Midbrain (tissue), 1 donor: Measurements from ENCODE around the gene CCDC54.

Experiments
- DNase-seq: peaks from one replicate; lab custom pipeline; 2025; lab: John Stamatoyannopoulos, UW

Gene CCDC54

DNA sequence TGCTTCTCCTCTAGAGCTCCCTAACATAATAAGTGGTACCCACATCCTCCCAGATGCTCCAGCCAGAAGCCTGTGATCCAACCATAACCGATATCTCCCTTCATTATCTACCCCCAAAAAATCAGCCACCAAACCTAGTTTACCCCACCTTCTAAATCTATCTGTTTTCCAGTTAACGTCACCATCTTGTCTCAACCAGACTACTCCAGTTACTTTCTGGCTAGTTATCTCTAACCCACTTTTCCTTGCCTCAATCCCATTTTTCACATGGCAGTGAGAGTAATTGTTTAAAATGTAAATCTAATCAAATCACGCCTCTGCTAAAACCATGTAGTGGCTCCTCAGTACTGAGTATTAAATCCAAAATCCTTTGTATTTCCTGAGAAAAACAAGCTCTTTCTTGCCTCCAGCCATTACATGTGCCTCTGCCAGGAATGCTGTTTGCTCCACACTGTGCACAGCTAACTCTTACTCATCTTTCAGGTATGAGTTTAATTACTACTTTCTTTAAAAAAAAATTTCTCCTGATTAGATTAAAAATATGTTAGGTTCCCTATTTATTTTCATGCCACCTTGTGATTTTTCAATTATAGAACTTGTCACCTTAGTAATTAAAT is 15.4 kb downstream of the CCDC54 start:
- no peak for DNase-seq

DNA sequence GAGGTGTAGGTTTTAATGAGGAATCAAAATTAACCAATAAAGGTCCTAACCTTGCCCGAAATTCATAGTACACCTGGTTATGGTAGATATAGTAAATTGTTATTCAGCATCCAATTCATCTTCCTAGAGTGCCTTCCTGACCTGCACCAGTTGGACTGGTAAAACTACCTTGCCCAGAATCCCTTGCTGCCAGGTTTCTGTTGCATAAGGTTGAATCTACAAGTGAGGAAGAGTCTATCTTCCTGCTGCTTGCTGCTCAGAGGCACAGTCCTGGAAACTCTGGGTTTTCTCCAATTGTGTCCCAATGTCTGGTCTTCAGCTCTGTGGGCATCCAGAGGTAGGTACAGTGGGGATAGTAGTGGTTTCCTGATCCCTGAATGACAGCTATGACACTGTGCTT is 17.3 kb downstream of the CCDC54 start:
- no peak for DNase-seq

DNA sequence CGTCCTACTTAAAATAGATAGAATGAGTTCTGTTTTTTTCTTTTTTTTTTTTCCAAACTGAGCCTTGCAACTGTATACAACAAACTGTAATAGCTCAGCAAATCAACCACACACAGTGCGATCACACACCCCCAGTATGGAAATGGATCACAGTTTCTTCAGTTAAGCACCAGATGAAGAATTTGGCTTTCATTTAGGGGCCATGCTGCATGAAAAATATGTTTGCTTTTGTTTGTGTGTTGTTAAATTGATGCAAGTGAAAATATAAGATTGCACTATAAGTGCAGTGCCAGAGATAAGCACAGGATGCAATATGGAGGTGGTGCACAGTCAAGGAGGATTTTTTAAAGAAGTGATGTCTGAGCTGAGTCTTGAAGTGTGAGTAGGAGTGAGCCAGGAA is 17.8 kb downstream of the CCDC54 start:
- no peak for DNase-seq

DNA sequence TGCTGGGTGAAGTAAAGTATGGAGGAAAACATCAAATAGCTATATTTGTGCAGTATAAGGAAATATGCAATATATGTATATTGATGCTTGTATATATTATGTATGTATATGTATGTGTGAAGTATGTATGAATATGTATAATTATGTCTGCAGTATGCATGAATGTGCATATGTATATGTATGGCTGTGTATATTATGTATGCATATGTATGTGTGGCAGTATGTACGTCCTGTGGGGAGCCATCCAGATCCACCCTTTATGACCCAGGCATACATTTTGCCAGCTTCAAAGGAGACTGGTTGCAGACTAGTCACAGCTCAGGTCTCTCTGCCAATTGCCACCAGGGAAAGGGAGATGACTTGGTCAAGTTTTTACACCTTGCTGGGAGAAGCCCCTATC is 24.1 kb downstream of the CCDC54 start:
- no peak for DNase-seq

DNA sequence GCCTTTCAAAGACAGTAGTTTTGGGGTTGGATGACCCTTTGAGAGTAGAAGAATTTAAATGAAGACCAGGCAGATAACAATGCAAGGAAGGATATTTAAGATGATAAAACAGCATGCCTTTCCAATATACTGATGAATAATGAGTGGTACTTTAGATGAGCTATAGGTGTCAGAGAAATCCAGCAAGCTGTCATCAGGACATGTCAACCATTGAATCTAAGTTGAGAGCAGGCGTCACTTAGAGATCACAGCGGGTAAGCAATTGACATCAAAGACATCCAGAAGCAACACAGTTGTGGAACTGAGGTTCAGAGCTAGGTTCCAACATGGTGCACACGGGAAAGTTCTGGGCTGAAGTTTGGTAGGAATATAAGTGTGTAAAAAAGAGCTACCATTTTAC is 25.0 kb downstream of the CCDC54 start:
- no peak for DNase-seq

DNA sequence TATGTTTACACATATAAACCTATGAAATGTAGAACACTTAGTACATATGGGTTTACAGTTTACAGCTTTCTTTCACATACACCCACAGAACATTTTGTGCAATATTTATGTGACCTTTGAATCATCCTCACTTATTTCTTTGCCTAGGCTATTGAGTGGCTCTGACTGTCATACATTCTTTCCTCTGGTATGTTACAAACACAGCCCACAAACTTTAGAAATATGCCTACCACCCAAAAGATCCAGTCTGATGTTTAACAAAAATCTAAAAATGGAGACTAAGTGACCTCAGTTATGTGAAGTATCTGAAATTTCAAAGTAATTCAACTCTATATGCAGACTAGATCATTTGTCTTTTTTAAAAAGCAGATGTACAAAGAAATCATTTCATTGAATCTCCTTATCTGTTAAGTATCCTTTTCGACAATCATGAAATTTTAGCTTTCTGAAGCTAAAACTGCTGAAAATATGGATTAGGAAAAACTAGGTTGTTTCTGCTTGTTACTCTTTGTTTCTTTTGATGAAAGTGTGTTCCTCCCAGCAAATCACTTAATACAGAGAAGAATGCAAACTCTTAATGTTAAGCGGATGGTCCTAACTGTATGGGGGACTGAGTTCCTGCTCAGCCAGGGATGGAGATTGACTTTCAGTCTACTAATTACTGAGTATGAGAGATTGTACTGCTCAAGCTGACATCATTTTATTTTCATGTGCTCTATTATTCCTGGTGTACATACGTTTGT is 27.7 kb downstream of the CCDC54 start:
- no peak for DNase-seq

DNA sequence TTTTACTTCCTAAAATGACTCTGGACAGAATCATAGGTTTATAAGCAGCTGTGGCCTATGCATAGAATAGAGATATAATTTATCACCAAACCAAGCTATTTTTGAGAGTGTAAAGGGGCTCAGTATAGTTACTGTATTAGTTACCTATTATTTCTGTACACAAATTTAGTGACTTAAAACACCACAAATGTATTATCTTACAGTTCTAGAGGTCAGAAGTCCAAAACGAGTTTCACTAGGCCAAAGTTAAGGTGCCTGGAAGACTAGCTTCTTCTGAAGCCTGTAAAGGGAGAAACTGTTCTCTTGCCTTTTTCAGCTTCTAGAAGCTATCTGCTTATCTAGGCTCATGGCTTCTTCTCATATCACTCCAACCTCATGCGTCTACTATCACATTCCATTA is 30.1 kb downstream of the CCDC54 start:
- DNase-seq: no peak

DNA sequence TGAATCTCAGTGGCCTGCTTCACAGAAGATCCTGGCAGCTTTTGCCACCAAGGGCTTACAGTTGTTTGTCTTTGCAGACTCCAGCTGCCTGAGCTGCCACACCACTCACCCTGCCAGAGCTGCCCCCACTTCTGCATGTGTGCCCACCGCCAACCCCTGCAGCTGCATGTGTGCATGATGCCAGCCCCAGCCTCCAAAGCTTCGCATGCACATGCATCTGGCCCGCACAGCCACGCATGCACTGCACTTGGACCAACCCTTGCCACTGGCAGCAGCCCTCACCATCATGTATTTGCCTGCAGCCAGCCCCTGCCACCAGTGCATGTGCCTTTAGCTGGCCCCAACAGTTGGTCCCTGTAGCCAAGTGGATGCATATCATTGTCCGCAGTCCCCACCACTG is 31.3 kb downstream of the CCDC54 start:
- DNase-seq: no peak

DNA sequence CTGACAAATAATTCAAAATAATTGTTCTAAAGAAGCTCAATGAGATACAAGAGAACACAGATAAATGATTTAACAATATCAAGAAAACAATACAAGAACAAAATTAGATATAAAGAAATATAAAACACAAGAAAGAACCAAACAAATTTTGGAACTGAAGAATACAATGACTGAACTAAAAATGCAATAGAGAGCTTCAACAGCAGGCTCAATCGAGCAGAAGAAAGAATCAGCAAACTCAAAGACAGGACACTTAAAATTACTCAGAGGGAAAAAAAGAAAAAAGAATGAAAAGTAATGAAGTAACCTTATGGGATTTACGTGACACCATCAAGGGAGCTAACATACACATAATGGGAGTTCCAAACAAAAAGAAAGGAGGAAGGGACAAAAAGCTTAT is 32.1 kb downstream of the CCDC54 start:
- no peak for DNase-seq

DNA sequence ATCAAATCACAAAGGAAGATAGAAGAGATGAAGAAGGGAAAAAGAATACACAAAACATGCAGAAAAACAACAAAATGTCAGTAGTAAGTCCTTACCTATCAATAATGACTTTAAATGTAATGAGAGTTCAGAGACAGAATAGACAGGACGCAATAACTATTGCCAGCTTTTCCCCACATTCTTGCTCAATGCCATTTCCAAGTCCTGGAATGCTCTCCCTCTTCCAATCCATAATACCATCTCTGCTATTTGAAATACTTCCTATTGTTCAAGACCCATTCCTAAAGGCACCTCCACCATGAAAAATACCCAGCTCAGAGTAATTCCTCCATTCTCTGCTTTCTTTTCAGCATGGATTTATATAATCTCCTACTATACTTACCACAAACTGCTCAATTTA is 33.4 kb downstream of the CCDC54 start:
- DNase-seq: no peak

DNA sequence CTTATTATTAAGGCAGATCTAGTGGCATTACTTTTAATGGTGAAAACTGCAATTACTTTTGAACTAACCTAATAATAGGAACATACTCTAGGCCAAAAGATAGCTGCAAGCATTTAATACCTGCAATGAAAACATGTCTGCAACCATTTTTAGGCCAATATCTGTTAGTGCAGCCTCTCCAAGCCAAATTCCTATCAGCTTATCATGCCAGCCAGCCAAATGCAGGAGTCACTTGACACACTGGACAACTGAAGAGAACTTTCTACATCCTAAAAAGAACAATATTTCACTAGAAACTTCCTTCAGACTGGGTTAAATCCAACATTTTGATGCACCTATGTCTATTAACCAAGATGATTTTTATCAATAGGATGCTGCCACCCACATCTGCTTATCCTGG is 33.8 kb downstream of the CCDC54 start:
- no peak for DNase-seq

DNA sequence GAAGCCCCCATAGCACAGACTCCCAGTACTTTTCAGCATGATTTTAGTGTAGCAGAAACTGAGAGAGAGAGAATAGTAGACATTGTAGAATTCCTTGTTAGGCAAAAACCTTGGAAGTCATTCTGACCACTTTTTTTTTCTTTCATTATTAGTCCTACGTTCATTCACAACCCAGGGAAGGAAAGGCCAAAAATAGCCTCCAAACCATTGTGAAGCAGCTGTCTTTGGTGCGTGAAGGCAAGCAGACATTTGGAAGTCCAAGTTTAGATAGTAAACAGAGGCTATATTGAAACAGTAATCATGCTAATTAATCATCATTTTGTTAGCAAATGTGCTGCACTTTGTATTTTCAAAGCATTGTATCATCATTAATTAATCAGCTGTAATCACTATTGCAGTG is 34.5 kb downstream of the CCDC54 start:
- DNase-seq: no peak

DNA sequence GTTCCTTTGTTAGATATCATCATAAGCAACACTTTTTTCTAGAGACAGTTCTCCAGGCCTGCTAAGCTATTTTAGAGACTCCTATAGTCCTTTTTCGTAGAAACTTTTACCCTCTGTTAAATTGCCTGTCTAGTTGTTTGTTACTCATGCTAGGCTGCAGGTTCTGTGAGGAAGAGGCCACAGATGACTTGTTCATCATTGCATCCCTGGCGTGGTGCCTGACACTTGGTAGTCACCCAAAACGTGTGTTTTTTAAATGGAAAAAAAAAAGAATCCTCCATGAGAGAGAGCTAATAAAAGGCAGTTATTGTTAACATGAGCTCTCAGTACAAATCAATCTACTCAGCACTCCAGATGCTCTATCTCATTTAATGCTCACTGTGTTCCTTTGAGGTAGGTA is 35.1 kb downstream of the CCDC54 start:
- DNase-seq: no peak

DNA sequence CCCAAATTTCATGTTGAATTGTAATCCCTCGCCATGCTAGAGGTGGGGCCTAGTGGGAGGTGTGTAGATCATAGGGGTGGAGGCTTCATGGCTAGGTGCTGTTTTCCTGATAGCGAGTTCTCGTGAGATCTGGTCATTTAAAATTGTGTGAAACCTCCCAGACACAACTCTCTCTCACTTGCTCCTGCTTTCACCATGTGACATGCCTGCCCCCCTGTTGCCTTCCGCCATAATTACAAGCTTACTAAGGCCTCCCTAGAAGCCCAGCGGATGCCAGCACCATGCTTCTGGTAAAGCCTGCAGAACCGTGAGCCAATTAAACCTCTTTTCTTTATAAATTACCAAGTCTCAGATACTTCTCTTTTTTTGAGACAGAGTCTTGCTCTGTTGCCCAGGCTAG is 36.0 kb downstream of the CCDC54 start:
- no peak for DNase-seq

DNA sequence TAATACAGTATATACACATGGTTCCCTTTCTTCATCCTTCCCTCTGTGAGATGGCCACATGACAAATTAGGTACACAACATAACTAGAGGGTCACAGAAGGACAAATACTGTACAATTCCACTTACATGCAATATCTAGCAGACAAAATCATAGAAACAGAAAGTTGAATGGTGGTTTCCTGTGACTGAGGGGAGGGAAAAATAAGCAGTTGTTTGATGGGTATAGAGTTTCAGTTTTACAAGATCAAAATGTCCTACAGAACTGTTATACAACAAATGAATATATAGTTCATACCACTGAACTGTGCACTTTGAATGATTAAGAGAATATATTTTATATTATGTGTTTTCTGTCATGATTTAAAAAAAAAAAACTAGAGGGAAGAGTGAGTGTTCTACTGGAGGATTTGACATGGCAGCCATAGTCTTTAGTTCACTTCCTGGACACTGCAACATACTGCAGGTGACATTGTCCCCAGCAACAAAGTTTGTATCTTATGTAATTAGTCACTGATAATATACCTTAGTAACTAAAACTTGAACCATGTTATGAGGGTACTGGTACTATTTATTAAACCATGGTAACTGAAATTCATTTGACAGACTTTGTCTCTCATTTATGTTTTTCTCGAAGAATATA is 37.2 kb downstream of the CCDC54 start:
- DNase-seq: no peak

DNA sequence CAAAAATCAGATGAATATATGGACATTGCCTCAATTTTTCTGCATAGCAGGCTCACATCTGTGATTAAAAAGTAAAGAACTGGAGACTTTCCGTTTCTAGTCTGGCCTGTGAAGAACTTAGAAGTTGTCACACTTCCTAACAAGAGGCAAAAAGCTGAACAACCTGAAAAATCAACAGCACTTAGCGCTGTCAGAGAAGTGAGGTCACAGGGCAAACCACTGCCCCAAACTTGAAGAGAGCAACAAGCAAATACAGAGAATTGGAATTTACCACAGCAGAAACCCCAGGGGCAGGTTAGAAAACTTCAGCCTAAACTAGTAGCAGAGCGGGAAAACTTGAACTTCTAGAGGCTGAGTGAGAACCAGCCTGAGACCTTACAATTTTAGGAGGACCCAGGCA is 38.9 kb downstream of the CCDC54 start:
- no peak for DNase-seq

DNA sequence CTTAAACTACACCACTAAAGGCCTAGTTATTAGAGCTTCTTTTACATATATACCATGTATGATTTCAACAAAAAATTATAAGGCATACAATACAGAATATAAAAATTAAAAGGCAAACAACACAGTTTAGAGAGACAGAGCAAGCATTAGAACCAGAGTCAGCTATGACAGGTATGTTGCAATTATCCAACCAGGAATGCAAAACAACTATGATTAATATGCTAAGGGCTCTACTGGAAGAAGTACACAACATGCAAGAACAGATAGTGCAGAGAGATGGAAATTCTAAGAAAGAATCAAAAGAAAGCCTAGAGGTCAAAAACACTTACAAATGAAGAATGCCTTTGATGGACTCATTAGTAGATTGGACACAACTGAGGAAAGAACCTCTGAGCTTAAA is 39.6 kb downstream of the CCDC54 start:
- no peak for DNase-seq

DNA sequence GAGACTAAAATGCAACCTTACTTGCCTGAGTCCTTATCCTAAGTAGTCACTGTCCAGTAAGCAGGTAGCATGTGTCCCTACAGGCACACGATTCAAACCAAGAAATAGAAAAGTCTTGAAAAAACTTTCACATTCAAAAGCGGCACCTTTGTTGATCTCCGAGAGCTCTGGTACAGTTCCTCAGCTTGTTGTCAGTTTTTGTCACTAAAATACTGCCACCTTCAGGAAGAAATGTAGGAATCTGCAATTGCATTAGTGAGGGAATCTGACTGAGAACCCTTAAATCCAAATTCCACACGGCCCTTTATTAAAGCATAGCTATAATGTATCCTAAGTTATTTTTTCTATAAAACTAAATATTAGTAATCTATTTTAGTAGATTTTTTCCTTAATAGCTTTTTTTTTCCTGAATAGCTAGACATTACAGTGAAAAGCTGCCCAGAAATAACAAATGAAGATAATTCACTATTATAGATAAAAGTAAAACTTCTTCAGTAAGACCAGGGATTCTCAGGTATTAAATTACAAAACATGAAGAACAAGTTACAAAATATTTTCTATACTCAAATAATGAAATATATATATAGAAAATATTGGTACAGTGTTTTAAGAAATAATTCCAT is 44.0 kb downstream of the CCDC54 start:
- DNase-seq: peak; percentile 87

DNA sequence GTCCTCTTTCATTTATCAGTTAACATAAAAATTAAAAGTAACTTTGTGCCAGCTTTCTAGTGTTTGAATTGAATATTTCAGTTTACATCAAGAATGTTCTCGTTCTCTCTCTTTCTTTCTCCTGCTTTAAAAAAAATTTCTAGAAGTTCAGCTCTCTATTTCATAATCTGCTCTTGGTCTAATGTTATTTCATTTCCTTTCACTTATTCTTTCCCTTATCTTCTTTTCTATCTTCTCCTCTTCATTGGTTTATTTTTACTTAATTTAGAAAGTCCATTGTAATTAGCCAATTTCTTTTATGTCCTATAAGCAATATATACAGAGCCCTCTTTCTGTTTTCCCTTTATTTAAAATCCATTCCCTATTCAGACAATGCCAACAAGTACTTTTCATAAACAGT is 44.6 kb downstream of the CCDC54 start:
- no peak for DNase-seq

DNA sequence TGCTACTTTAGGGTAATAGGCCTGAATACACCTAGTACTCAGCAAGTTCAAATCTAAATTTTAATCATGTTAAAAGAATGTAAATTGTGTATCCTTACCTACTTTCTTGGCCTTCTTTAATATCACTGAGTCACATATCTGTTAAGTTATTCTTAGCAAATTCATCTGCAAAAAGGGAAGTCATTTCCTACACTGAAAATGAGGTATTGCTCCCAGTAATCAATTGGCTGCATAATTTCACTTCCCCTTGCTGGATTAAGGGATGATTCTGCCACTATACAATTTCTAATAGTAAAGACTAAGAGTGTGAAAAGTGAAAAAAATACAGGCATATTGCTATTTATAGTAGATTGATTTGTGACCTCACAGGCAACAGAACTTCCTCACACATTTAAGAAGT is 47.8 kb downstream of the CCDC54 start:
- DNase-seq: no peak

DNA sequence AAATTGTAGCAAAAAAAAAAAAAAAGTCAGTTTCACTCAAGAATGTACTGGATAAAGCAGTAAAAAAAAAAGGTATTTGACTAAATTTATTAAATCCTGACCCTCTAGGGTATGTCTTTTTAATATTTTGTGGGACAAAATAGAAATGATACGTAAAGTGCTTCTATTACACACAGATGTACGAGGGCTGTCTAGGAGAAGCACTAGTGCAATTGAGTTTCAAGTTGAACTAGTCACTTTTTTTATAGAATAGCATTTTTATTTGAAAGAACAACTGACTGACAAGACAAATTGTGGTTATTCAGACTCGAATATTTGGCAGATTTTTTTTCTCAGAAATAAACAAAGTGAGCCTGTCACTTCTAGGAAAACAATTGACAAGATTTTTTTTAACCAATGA is 49.0 kb downstream of the CCDC54 start:
- DNase-seq: no peak
